Fibroblast of pulmonary artery (primary cell): ENCODE data around the gene LRMDA.
A peak's percentile ranks its signal among the peaks of the same experiment; 100 is the strongest.

Source experiments
- DNase-seq: peaks from one replicate; pipeline ENCODE4 v3.0.0-alpha.2; 2010; ENCODE audit warnings: low read depth
- H3K4me3 ChIP-seq: replicated peaks from 2 replicates; pipeline ENCODE4 v1.5.1; 2011; ENCODE audit warnings: low read depth, mild to moderate bottlenecking, control low read depth, low read length, moderate library complexity
- CTCF ChIP-seq: IDR thresholded peaks from 2 replicates; pipeline ENCODE4 v1.5.1; 2011; ENCODE audit warnings: mild to moderate bottlenecking, control low read depth, low read length, inconsistent platforms; ENCODE audit errors: missing control alignments

The LRMDA gene

DNA sequence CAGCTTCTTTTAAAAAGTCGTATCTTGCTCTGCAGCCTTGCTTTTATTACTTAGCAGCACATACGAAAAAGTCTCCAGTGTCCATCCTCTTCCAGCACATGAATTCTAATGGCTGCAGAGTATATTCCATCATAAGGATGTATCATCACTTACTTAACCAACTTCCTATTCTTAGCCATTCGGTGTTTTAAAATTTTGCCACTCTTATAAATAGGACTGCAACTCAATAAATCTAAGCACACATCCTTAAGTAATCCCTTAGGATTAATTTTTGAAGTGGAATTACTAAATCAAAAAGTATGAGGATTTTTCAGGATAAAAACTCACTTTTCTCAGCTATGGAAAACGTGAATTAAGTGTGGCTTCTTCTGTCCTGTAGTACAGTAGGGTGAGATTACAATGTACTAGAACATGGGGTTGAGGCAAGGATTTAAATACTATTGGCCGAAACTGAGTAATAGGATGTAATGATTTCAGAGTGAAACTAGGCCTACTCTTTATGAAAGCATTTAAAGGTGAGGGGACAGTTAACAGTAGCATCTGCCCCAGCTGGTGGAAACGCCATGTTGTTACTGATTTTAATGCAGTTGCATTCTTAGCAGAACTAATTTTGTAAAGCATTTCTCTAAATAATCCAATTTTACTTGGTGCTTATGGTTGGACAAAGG lies 1035.5 kb downstream of the LRMDA start:
- no peak overlapping the region for H3K4me3 ChIP-seq
- DNase-seq: no peak
- no peak for TF ChIP-seq CTCF

DNA sequence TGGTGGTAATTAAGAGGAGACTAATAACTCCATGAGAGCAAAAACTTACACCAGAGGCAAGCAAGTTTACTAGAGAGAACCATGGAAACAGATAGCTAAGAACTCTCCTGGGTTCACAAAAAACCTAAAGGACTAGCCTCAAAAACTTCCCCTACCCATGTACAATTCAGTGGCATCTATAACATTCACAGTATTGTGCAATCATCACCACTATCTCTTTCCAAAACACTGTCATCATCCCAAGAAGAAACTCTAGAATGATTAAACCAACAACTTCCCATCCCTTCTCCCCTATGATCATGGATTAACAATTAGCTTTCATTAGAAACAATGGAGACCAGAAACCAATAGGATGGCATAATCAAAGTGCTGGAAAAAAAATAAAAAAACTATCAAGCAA lies 1038.3 kb downstream of the LRMDA start:
- no peak for TF ChIP-seq CTCF
- no peak overlapping the region for H3K4me3 ChIP-seq
- no peak for DNase-seq

DNA sequence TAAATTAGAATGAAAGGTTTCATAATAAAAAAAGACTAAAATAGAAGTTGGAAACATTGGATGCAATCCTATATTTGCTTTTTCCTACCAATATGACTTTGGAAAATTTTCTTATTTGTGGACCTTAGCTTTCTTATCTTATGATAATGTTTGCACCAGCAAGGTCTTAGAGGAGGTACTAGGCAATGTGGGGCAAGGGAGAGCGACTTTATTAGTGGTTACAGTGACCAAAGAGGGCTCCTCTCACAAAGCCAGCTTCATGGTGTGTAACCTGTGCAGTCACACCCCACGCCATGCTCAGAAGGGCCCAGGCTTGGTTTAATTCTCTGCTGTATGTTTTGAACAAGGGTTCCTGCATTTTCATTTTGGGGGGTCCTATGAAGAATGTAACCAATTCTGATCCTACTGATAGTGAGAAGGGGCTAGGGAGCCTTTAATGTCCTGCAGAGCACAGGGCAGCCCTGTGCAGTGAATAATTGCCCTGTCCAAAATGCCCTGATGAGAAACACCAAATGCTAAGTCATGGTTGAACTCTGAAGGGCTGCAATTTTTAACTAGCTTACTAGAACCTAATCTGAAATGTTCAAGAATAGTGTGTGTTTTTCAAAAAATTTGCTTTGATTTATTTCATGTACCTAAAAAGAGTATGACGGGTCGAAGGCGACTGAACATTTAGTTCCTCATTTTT lies 1047.8 kb downstream of the LRMDA start:
- TF ChIP-seq CTCF: no peak
- no peak overlapping the region for H3K4me3 ChIP-seq
- no peak for DNase-seq

GRCh38 chr10:76481178-76481577 lies 1049.8 kb downstream of the LRMDA start:
- TF ChIP-seq CTCF: no peak
- no peak for DNase-seq
- no peak overlapping the region for H3K4me3 ChIP-seq

GRCh38 chr10:76487582-76487981 lies 1056.2 kb downstream of the LRMDA start:
- TF ChIP-seq CTCF: no peak
- H3K4me3 ChIP-seq: no peak overlapping the region
- no peak for DNase-seq

GRCh38 chr10:76488602-76489001 lies 1057.2 kb downstream of the LRMDA start:
- TF ChIP-seq CTCF: no peak
- no peak overlapping the region for H3K4me3 ChIP-seq
- no peak for DNase-seq

DNA sequence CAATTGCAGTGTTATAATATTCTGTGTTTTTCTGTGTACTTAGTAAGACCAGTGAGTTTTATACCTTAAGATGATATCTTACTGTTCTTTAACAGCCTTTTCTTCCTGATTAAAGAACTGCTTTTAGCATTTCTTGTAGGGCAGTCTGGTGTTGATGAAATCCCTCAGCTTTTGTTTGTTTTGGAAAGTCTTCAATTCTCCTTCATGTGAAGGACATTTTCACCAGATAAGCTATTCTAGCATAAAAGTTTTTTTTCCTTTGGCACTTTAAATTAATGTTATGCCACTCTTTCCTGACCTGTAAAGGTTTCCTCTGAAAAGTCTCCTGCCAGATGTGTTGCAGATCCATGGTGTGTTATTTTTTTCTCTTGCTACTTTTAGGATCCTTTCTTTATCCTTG lies 1059.8 kb downstream of the LRMDA start:
- no peak for TF ChIP-seq CTCF
- DNase-seq: peak; percentile 71
- no peak overlapping the region for H3K4me3 ChIP-seq
